SK-N-MC (cell line): ENCODE measurements around the gene DPEP2.

ENCODE experiments used
- EZH2 ChIP-seq: fragments of 200-600 bp; sonication (generic); IDR thresholded peaks from one replicate; pipeline ENCODE4 v1.6.1; 2017; ENCODE audit warnings: antibody characterized with exemption
- FOXP2 ChIP-seq: optimal IDR thresholded peaks from 2 replicates; pipeline ENCODE3; 2011; ENCODE audit warnings: mild to moderate bottlenecking, moderate library complexity; ENCODE audit not compliant: insufficient read depth; ENCODE audit errors: extremely low read length, control extremely low read depth
- POLR2AphosphoS5 ChIP-seq: IDR thresholded peaks from 2 replicates; pipeline ENCODE4 v1.6.1; 2012; ENCODE audit warnings: mild to moderate bottlenecking, low read depth, low read length, borderline replicate concordance

GRCh38 chr16:67968400-67969253, 30.7 kb downstream of the DPEP2 start, which contains the start of gene SLC12A4:
- TF ChIP-seq EZH2 (no peak), POLR2AphosphoS5 (no peak), FOXP2 (no peak)
